Measurements from ENCODE around the gene SPTBN1. TPM values are rescaled to one million over a fixed set of nuclear protein-coding genes. Genes with fewer than 3 reads are reported as not detected.
A peak's percentile ranks its signal among the peaks of the same experiment; 100 is the strongest.

SPTBN1 gene
- total RNA-seq, 1 experiment from 2014 or later: 202 TPM

DNA sequence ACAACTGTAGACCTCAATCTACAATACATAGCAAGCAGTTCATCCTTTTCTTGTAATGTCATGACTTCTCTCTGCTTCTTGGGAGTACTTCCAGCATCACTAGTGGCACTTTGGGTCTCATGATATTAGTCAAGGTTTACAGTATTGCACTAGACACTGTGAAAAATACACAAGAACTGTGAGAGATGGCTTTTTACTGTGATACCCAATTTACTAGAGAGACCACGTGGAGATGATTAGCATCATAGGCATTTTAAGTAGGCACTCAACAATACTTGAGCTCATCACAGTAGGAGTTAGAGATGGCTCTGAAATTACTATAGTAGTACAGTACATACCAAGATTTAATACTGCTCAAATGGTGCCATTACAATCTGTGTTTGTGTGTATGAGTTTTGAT lies 154.6 kb downstream of the SPTBN1 start:
- H3K4me2 ChIP-seq (ENCODE audit: low read length): no peak overlapping the region
- H3K9ac ChIP-seq (ENCODE audit: low read length): no peak overlapping the region
- BruUV-seq (replicated peaks): no TSS peak
- ChIA-PET POLR2A (ENCODE audit: unreplicated experiment) (no interaction called here), CTCF (no interaction called here)
- ATAC-seq (no peak), DNase-seq (no peak)
- peaks cover 28% of the 10 kb centered on the region for H3K4me1 ChIP-seq (ENCODE audit: insufficient read depth, low read length)
- TF ChIP-seq, protein P1, sequence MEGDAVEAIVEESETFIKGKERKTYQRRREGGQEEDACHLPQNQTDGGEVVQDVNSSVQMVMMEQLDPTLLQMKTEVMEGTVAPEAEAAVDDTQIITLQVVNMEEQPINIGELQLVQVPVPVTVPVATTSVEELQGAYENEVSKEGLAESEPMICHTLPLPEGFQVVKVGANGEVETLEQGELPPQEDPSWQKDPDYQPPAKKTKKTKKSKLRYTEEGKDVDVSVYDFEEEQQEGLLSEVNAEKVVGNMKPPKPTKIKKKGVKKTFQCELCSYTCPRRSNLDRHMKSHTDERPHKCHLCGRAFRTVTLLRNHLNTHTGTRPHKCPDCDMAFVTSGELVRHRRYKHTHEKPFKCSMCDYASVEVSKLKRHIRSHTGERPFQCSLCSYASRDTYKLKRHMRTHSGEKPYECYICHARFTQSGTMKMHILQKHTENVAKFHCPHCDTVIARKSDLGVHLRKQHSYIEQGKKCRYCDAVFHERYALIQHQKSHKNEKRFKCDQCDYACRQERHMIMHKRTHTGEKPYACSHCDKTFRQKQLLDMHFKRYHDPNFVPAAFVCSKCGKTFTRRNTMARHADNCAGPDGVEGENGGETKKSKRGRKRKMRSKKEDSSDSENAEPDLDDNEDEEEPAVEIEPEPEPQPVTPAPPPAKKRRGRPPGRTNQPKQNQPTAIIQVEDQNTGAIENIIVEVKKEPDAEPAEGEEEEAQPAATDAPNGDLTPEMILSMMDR (conservative IDR thresholded peaks at IDR 0.05; ENCODE audit: low read depth, low read length): no peak
- TF ChIP-seq EZH2 (IDR thresholded peaks at IDR 0.05; ENCODE audit: low read length, unreplicated experiment) (no peak), EZH2phosphoT487 (IDR thresholded peaks at IDR 0.05; ENCODE audit: borderline replicate concordance, low read length) (no peak)
- intact Hi-C loops (cut with micrococcal nuclease): loop anchor here (5.0 kb wide), 1 partner anchor 38 kb away; no protein-coding TSS in a partner anchor
- H3K27ac ChIP-seq (ENCODE audit: low read length): no peak overlapping the region
- peaks cover 38% of the 10 kb centered on the region; the same call in 1 of the 2 replicates for H4K20me1 ChIP-seq (ENCODE audit: low read length)
- H3K4me3 ChIP-seq (ENCODE audit: low read length): no peak overlapping the region
- H2AFZ ChIP-seq (ENCODE audit: low read length): no peak overlapping the region
- H3K27me3 ChIP-seq (ENCODE audit: low read length): no peaks in the 10 kb centered on the region
- H3K79me2 ChIP-seq (ENCODE audit: low read length): peaks cover 99% of the 10 kb centered on the region
- H3K36me3 ChIP-seq (ENCODE audit: low read depth, low read length): peaks cover 20% of the 10 kb centered on the region
- no peaks in the 10 kb centered on the region for H3K9me3 ChIP-seq (ENCODE audit: low read length)
- H3K9me2 ChIP-seq (replicated peaks; ENCODE audit: low read length): no peaks in the 10 kb centered on the region
- H3F3A ChIP-seq (ENCODE audit: low read length, unreplicated experiment): peaks cover 6% of the 10 kb centered on the region

DNA sequence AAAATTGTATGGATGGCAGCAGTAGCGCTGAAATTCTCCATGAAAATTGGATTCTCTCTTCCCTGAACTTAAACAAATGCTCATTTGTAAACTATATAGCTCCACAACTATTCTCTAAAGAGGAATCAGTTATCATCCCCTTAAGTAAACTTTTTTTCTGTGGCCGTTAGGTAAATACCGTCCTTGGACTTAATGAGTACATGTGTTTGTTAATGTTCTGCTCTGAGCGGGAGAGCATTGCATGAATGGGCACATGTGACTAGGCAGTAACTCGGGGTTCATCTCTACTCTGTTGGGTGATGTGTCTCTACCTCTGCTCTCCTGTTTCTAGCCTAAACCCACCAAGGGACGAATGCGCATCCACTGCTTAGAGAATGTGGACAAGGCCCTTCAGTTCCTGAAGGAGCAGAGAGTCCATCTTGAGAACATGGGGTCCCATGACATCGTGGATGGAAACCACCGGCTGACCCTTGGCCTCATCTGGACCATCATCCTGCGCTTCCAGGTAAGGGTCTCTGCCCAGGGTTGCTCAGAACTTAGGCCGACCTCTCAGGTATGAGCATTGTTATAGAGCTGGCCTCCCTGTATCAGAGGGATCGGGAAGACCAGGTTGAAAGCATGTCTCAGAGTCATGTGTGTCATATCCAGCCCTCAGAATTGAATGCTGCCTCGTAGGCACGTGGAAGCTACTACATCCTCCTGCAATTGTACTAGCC lies 155.9 kb downstream of the SPTBN1 start:
- Histone ChIP-seq H3F3A (ENCODE audit: low read length, unreplicated experiment) (peaks cover 6% of the 10 kb centered on the region), H3K9me2 (replicated peaks; ENCODE audit: low read length) (no peaks in the 10 kb centered on the region), H3K4me3 (ENCODE audit: low read length) (no peak overlapping the region), H2AFZ (ENCODE audit: low read length) (no peak overlapping the region), H3K9me3 (ENCODE audit: low read length) (no peaks in the 10 kb centered on the region), H3K4me2 (ENCODE audit: low read length) (no peak overlapping the region), H3K4me1 (ENCODE audit: insufficient read depth, low read length) (peaks cover 28% of the 10 kb centered on the region), H3K27ac (ENCODE audit: low read length) (peak overlapping the region; percentile 89; the same call in 1 of the 2 replicates), H3K27me3 (ENCODE audit: low read length) (no peaks in the 10 kb centered on the region), H3K79me2 (ENCODE audit: low read length) (peaks cover 93% of the 10 kb centered on the region), H3K36me3 (ENCODE audit: low read depth, low read length) (peaks cover 31% of the 10 kb centered on the region), H3K9ac (ENCODE audit: low read length) (no peak overlapping the region), H4K20me1 (ENCODE audit: low read length) (peaks cover 28% of the 10 kb centered on the region; the same call in 1 of the 2 replicates)
- ChIA-PET POLR2A (ENCODE audit: unreplicated experiment) (no interaction called here), CTCF (interaction anchor here (0.7 kb wide), 1 partner anchor 90 kb away, joined by 3 read pairs; no protein-coding TSS in a partner anchor)
- no TSS peak for BruUV-seq (replicated peaks)
- TF ChIP-seq, protein P1 (conservative IDR thresholded peaks at IDR 0.05; ENCODE audit: low read depth, low read length): 0 out of 2 replicates have a peak, but pooled peaks have one; percentile 2
- TF ChIP-seq EZH2 (IDR thresholded peaks at IDR 0.05; ENCODE audit: low read length, unreplicated experiment): no peak
- ATAC-seq (no peak), DNase-seq (no peak)
- intact Hi-C loops (cut with micrococcal nuclease): loop anchor here (5.0 kb wide), 1 partner anchor 40 kb away; no protein-coding TSS in a partner anchor

GRCh38 chr2:54613386-54613785 lies 157.3 kb downstream of the SPTBN1 start:
- no peaks in the 10 kb centered on the region for H3K27me3 ChIP-seq (ENCODE audit: low read length)
- no peak overlapping the region for H2AFZ ChIP-seq (ENCODE audit: low read length)
- ATAC-seq (peak; percentile 25), DNase-seq (peak; percentile 46)
- 0 out of 2 replicates have a peak overlapping the region, but pooled peaks have one; percentile 3 for H3K4me3 ChIP-seq (ENCODE audit: low read length)
- peak overlapping the region; percentile 89 for H3K27ac ChIP-seq (ENCODE audit: low read length)
- H4K20me1 ChIP-seq (ENCODE audit: low read length): peaks cover 22% of the 10 kb centered on the region; the same call in 1 of the 2 replicates
- H3K4me1 ChIP-seq (ENCODE audit: insufficient read depth, low read length): peaks cover 28% of the 10 kb centered on the region
- TF ChIP-seq EZH2phosphoT487 (IDR thresholded peaks at IDR 0.05; ENCODE audit: borderline replicate concordance, low read length): no peak
- no peak for TF ChIP-seq EZH2 (IDR thresholded peaks at IDR 0.05; ENCODE audit: low read length, unreplicated experiment)
- TF ChIP-seq, protein P1 (conservative IDR thresholded peaks at IDR 0.05; ENCODE audit: low read depth, low read length): no peak
- peak overlapping the region; percentile 67 for H3K9ac ChIP-seq (ENCODE audit: low read length)
- ChIA-PET POLR2A (ENCODE audit: unreplicated experiment) (no interaction called here), CTCF (interaction anchor here (0.5 to 1.0 kb wide), 3 partner anchors 48 to 91 kb away, joined by 3 to 14 read pairs (median 3); no protein-coding TSS in a partner anchor)
- H3K36me3 ChIP-seq (ENCODE audit: low read depth, low read length): peaks cover 45% of the 10 kb centered on the region
- peaks cover 87% of the 10 kb centered on the region for H3K79me2 ChIP-seq (ENCODE audit: low read length)
- intact Hi-C loops (cut with micrococcal nuclease): loop anchor here (5.0 kb wide), 1 partner anchor 41 kb away; no protein-coding TSS in a partner anchor
- no peaks in the 10 kb centered on the region for H3K9me2 ChIP-seq (replicated peaks; ENCODE audit: low read length)
- H3K4me2 ChIP-seq (ENCODE audit: low read length): peak overlapping the region; percentile 54
- BruUV-seq (replicated peaks): no TSS peak
- peaks cover 6% of the 10 kb centered on the region for H3F3A ChIP-seq (ENCODE audit: low read length, unreplicated experiment)
- H3K9me3 ChIP-seq (ENCODE audit: low read length): no peaks in the 10 kb centered on the region

Measured in PC-3 (cell line).